Stimulated activated naive CD8-positive, alpha-beta T cell treated with anti-CD3 and anti-CD28 coated beads, Interleukin-15, Interleukin-2, amounts not matched to agents 100 U/mL and 50 U/mL, for 24 hours (primary cell): ENCODE results near the gene ZBTB47.

Source experiments
- ATAC-seq: fragments of 150-1000 bp; cut with Tn5 transposase; one replicate; pipeline ENCODE4 v1.10.0; 2021
- DNase-seq: peaks from one replicate; pipeline ENCODE4 v3.0.0; 2021

The ZBTB47 gene

GRCh38 chr3:42652611-42653302 lies 740 bp upstream of the ZBTB47 start:
- DNase-seq, result no peak
- ATAC-seq, result no peak

- DNase-seq (no peak), ATAC-seq (no peak)
Measured at GRCh38 chr3:42653303-42653559, 266 bp upstream of the ZBTB47 start.

- ATAC-seq (peak; percentile 14), DNase-seq (no peak)
Measured at GRCh38 chr3:42654331-42655201, 1.1 kb downstream of the ZBTB47 start.

- DNase-seq, result no peak
- ATAC-seq, result no peak
Measured at GRCh38 chr3:42655331-42655888, 1.9 kb downstream of the ZBTB47 start.

GRCh38 chr3:42655980-42656679 lies 2.6 kb downstream of the ZBTB47 start:
- ATAC-seq, result no peak
- no peak for DNase-seq

- no peak for ATAC-seq
- DNase-seq, result no peak
Measured at GRCh38 chr3:42656680-42657610, 3.4 kb downstream of the ZBTB47 start.

GRCh38 chr3:42657675-42658074 lies 4.2 kb downstream of the ZBTB47 start:
- ATAC-seq, result no peak
- no peak for DNase-seq

- DNase-seq (no peak), ATAC-seq (no peak)
Measured at GRCh38 chr3:42658091-42658770, 4.7 kb downstream of the ZBTB47 start.

GRCh38 chr3:42658771-42659390 lies 5.4 kb downstream of the ZBTB47 start:
- ATAC-seq (no peak), DNase-seq (no peak)

GRCh38 chr3:42659451-42660130 lies 6.1 kb downstream of the ZBTB47 start:
- ATAC-seq, result no peak
- DNase-seq, result no peak

- DNase-seq (no peak), ATAC-seq (no peak)
Measured at GRCh38 chr3:42660131-42660715, 6.7 kb downstream of the ZBTB47 start.

GRCh38 chr3:42660898-42661297 lies 7.4 kb downstream of the ZBTB47 start:
- DNase-seq (no peak), ATAC-seq (no peak)

- ATAC-seq, result no peak
- DNase-seq, result no peak
Measured at GRCh38 chr3:42661593-42662022, 8.1 kb downstream of the ZBTB47 start.

- ATAC-seq (no peak), DNase-seq (no peak)
Measured at GRCh38 chr3:42662037-42662812, 8.7 kb downstream of the ZBTB47 start.

- ATAC-seq (no peak), DNase-seq (no peak)
Measured at GRCh38 chr3:42662813-42663535, 9.5 kb downstream of the ZBTB47 start.

GRCh38 chr3:42663581-42664437 lies 10.3 kb downstream of the ZBTB47 start:
- ATAC-seq, result no peak
- DNase-seq, result no peak

- no peak for DNase-seq
- ATAC-seq, result no peak
Measured at GRCh38 chr3:42664438-42664803, 10.9 kb downstream of the ZBTB47 start.
